SK-N-SH treated with all-trans-retinoic acid at 6 μM for 48 hours (cell line): ENCODE results near the gene CDR2.
"Not testable (repeated sequence)": the region's sequence is repeated elsewhere in the genome, so short reads cannot be mapped to it uniquely, and the experiment has no call there.

Source experiments
- ATAC-seq: fragments of 200-7000 bp; cut with Tn5 transposase; 3 replicates; pipeline ENCODE4 v1.9.1; 2020; ENCODE audit warnings: mild to moderate bottlenecking, moderate library complexity
- CREB5 ChIP-seq: fragments of 250-450 bp; sonication (Bioruptor Pico); IDR thresholded peaks from 2 replicates; pipeline ENCODE4 v1.5.1; 2020; ENCODE audit warnings: low read depth, mild to moderate bottlenecking, moderate library complexity
- CSDC2 ChIP-seq: fragments of 250-450 bp; sonication (Bioruptor Pico); IDR thresholded peaks from 2 replicates; pipeline ENCODE4 v1.5.0; 2020; ENCODE audit warnings: mild to moderate bottlenecking, moderate library complexity
- CSRNP3 ChIP-seq: fragments of 250-450 bp; sonication (Bioruptor Pico); IDR thresholded peaks from 2 replicates; pipeline ENCODE4 v1.5.1; 2021; ENCODE audit warnings: mild to moderate bottlenecking, moderate library complexity
- ESRRG ChIP-seq: fragments of 250-450 bp; sonication (Bioruptor Pico); IDR thresholded peaks from 2 replicates; pipeline ENCODE4 v1.6.1; 2021; ENCODE audit warnings: mild to moderate bottlenecking
- ISL1 ChIP-seq: fragments of 250-450 bp; sonication (Bioruptor Pico); IDR thresholded peaks from 2 replicates; pipeline ENCODE4 v2.1.2; 2022; ENCODE audit warnings: mild to moderate bottlenecking, moderate library complexity
- OSR1 ChIP-seq: fragments of 250-450 bp; sonication (Bioruptor Pico); IDR thresholded peaks from 2 replicates; pipeline ENCODE4 v1.8.0; 2022; ENCODE audit warnings: moderate library complexity, mild to moderate bottlenecking, inconsistent platforms
- PATZ1 ChIP-seq: fragments of 250-450 bp; sonication (Bioruptor Pico); IDR thresholded peaks from 2 replicates; pipeline ENCODE4 v1.8.0; 2020; ENCODE audit warnings: mild to moderate bottlenecking, moderate library complexity, borderline replicate concordance
- POU6F1 ChIP-seq: fragments of 250-450 bp; sonication (Bioruptor Pico); IDR thresholded peaks from 2 replicates; pipeline ENCODE4 v1.8.0; 2021; ENCODE audit warnings: low read depth, mild to moderate bottlenecking, moderate library complexity, borderline replicate concordance
- PPARA ChIP-seq: fragments of 250-450 bp; sonication (Bioruptor Pico); IDR thresholded peaks from 2 replicates; pipeline ENCODE4 v1.5.0; 2020; ENCODE audit warnings: mild to moderate bottlenecking, borderline replicate concordance
- RARB ChIP-seq: fragments of 250-450 bp; sonication (Bioruptor Pico); IDR thresholded peaks from 2 replicates; pipeline ENCODE4 v1.8.0; 2021; ENCODE audit warnings: mild to moderate bottlenecking, moderate library complexity
- TCF4 ChIP-seq: fragments of 250-450 bp; sonication (Bioruptor Pico); IDR thresholded peaks from 2 replicates; pipeline ENCODE4 v1.8.0; 2021; ENCODE audit warnings: mild to moderate bottlenecking, moderate library complexity, borderline replicate concordance
- TOX ChIP-seq: fragments of 250-450 bp; sonication (Bioruptor Pico); IDR thresholded peaks from 2 replicates; pipeline ENCODE4 v1.8.0; 2021; ENCODE audit warnings: mild to moderate bottlenecking, moderate library complexity, borderline replicate concordance
- TSHZ2 ChIP-seq: fragments of 250-450 bp; sonication (Bioruptor Pico); IDR thresholded peaks from 2 replicates; pipeline ENCODE4 v1.5.0; 2020; ENCODE audit warnings: mild to moderate bottlenecking, moderate library complexity
- ZC3H10 ChIP-seq: fragments of 250-450 bp; sonication (Bioruptor Pico); IDR thresholded peaks from 2 replicates; pipeline ENCODE4 v1.5.1; 2021; ENCODE audit warnings: mild to moderate bottlenecking, moderate library complexity
- ZFP3 ChIP-seq: fragments of 250-450 bp; sonication (Bioruptor Pico); IDR thresholded peaks from 2 replicates; pipeline ENCODE4 v1.5.0; 2020; ENCODE audit warnings: mild to moderate bottlenecking, moderate library complexity
- ZFP30 ChIP-seq: fragments of 450-650 bp; formaldehyde crosslinking; IDR thresholded peaks from 2 replicates; pipeline ENCODE4 v1.5.0; 2022; ENCODE audit warnings: mild to moderate bottlenecking, moderate library complexity
- ZNF565 ChIP-seq: fragments of 450-650 bp; formaldehyde crosslinking; conservative IDR thresholded peaks from 2 replicates; pipeline ENCODE4 v1.5.0; 2020; ENCODE audit warnings: low read depth, mild to moderate bottlenecking, moderate library complexity
- ZNF70 ChIP-seq: fragments of 450-650 bp; formaldehyde crosslinking; IDR thresholded peaks from 2 replicates; pipeline ENCODE4 v1.5.0; 2020; ENCODE audit warnings: mild to moderate bottlenecking, moderate library complexity
- ZNF8 ChIP-seq: fragments of 450-650 bp; formaldehyde crosslinking; IDR thresholded peaks from 2 replicates; pipeline ENCODE4 v1.5.0; 2020; ENCODE audit warnings: mild to moderate bottlenecking, moderate library complexity

CDR2 gene

GRCh38 chr16:22369221-22369811 is 5.1 kb downstream of the CDR2 start (continued):
- no peak for TF ChIP-seq PPARA
- TF ChIP-seq CREB5 (CRISPR knock-in tag) = no peak
- TF ChIP-seq OSR1 (CRISPR knock-in tag) = no peak

- ATAC-seq = not testable (repeated sequence)
These were observed 6.1 kb downstream of the CDR2 start for GRCh38 chr16:22368200-22368826.

GRCh38 chr16:22366889-22367288 is 7.5 kb downstream of the CDR2 start:
- no peak for ATAC-seq

More at GRCh38 chr16:22366889-22367288, 7.5 kb downstream of the CDR2 start:
- TF ChIP-seq OSR1 (CRISPR knock-in tag) (no peak), ZFP3 (CRISPR knock-in tag) (no peak), ZFP30 (CRISPR knock-in tag) (no peak), ZNF70 (CRISPR knock-in tag) (no peak), ZNF8 (no peak), ESRRG (CRISPR knock-in tag) (no peak), ISL1 (no peak), CREB5 (CRISPR knock-in tag) (no peak), POU6F1 (CRISPR knock-in tag) (no peak), RARB (CRISPR knock-in tag) (no peak), PATZ1 (CRISPR knock-in tag) (no peak), TCF4 (no peak), TSHZ2 (no peak), TOX (CRISPR knock-in tag) (no peak), CSDC2 (no peak), ZNF565 (no peak), ZC3H10 (CRISPR knock-in tag) (no peak), CSRNP3 (no peak), PPARA (no peak)
